HCT116 (cell line): ENCODE results near the gene EVC. TPM values are rescaled to one million over a fixed set of nuclear protein-coding genes. Genes with fewer than 3 reads are reported as not detected.

ENCODE experiments used
- ATAC-seq: fragments of 200-7000 bp; cut with Tn5 transposase; 2 replicates; pipeline ENCODE4 v1.9.1; 2020; ENCODE audit warnings: mild to moderate bottlenecking, moderate library complexity
- BruUV-seq: library from RNA; stranded (reverse); fragments of 400-500 nt; replicated peaks from 2 replicates; lab custom pipeline; 2021; lab: Mats Ljungman, UMichigan
- CTCF ChIA-PET: fragments of 300-600 bp; sonication (Branson Sonifier 250); formaldehyde crosslinking; loops from one replicate; lab custom pipeline; 2021; ENCODE audit warnings: antibody characterized with exemption; lab: Charles Lee
- POLR2A ChIA-PET: fragments of 300-600, 350-600 bp; sonication (Branson Sonifier 250); formaldehyde crosslinking; loops from one replicate; lab custom pipeline; 2021; ENCODE audit warnings: antibody characterized with exemption; lab: Charles Lee
- RAD21 ChIA-PET, 2 experiments: fragments of 300-600 bp; sonication (Branson Sonifier 250); formaldehyde crosslinking; loops; one replicate each; lab custom pipeline; 2023; ENCODE audit warnings: low total read pairs in 2 of 2; ENCODE audit not compliant: uncharacterized antibody in 2 of 2, unreplicated experiment in 2 of 2, low non-redundant PET in 1 of 2; lab: Charles Lee
- DNase-seq: peaks from one replicate; pipeline ENCODE4 v3.0.0-alpha.2; 2010; ENCODE audit warnings: low read depth, low spot score
- H2AFZ ChIP-seq: fragments of 200-600 bp; shearing (Covaris generic), sonication (generic); 2 replicates; pipeline ENCODE4 v1.6.1; 2017; ENCODE audit warnings: low read depth, mixed run types, mixed read lengths, antibody characterized with exemption, low read length; ENCODE audit not compliant: poor library complexity, severe bottlenecking
- H3K27ac ChIP-seq: 2 replicates; pipeline ENCODE4 v1.5.1; 2012; ENCODE audit warnings: low read depth, low read length
- H3K27me3 ChIP-seq: fragments of 200-600 bp; sonication (generic); 2 replicates; pipeline ENCODE4 v1.6.1; 2016; ENCODE audit warnings: mixed run types, low read length, mixed read lengths; ENCODE audit not compliant: insufficient read depth
- H3K36me3 ChIP-seq, 2 experiments: fragments of 200-500 bp in 1 of 2; fragments of 200-600 bp in 1 of 2; sonication (Bioruptor generic) in 1 of 2; sonication (generic) in 1 of 2; 2 replicates each; pipeline versions ENCODE4 v1.5.1 to v1.6.1; 2014 to 2016; ENCODE audit warnings: low read length in 2 of 2, inconsistent platforms in 1 of 2, mixed read lengths in 1 of 2, mixed run types in 1 of 2; ENCODE audit not compliant: insufficient read depth in 2 of 2, control insufficient read depth in 1 of 2
- H3K4me1 ChIP-seq, 2 experiments: fragments of 200-600 bp in 1 of 2; sonication (generic) in 1 of 2; 2 replicates each; pipeline versions ENCODE4 v1.5.1 to v1.6.1; 2012 to 2017; ENCODE audit warnings: low read length in 2 of 2, inconsistent platforms in 1 of 2, mild to moderate bottlenecking in 1 of 2, mixed read lengths in 1 of 2, mixed run types in 1 of 2, moderate library complexity in 1 of 2; ENCODE audit not compliant: insufficient read depth in 2 of 2, control insufficient read depth in 1 of 2
- H3K4me2 ChIP-seq: fragments of 200-600 bp; sonication (generic); 2 replicates; pipeline ENCODE4 v1.6.1; 2017; ENCODE audit warnings: mixed run types, low read length, mixed read lengths
- H3K4me3 ChIP-seq, 2 experiments: fragments of 200-600 bp in 1 of 2; sonication (generic) in 1 of 2; replicated peaks in 1 of 2; 2 replicates each; pipeline ENCODE4 v1.5.1; 2011 to 2016; ENCODE audit warnings: low read length in 2 of 2, control low read depth in 1 of 2, low read depth in 1 of 2, mild to moderate bottlenecking in 1 of 2, mixed read lengths in 1 of 2, mixed run types in 1 of 2
- H3K79me2 ChIP-seq: fragments of 200-600 bp; sonication (generic); 2 replicates; pipeline ENCODE4 v1.6.1; 2017; ENCODE audit warnings: mild to moderate bottlenecking, mixed run types, low read length, moderate library complexity, mixed read lengths; ENCODE audit not compliant: insufficient read depth
- H3K9ac ChIP-seq: fragments of 200-600 bp; sonication (generic); 2 replicates; pipeline ENCODE4 v1.6.1; 2016; ENCODE audit warnings: low read length, mixed read lengths
- H3K9me2 ChIP-seq: fragments of 200-600 bp; sonication (generic), shearing (Covaris generic); 2 replicates; pipeline ENCODE4 v1.6.1; 2017; ENCODE audit warnings: mixed run types, mild to moderate bottlenecking, moderate library complexity; ENCODE audit not compliant: insufficient read depth
- H3K9me3 ChIP-seq, 2 experiments: fragments of 200-500 bp in 1 of 2; fragments of 200-600 bp in 1 of 2; sonication (Bioruptor generic) in 1 of 2; sonication (generic) in 1 of 2; 2 replicates each; pipeline ENCODE4 v1.6.1; 2014 to 2017; ENCODE audit warnings: low read length in 2 of 2, mixed read lengths in 2 of 2, inconsistent platforms in 1 of 2, low read depth in 1 of 2, mild to moderate bottlenecking in 1 of 2, mixed run types in 1 of 2, moderate library complexity in 1 of 2; ENCODE audit not compliant: control insufficient read depth in 1 of 2, insufficient read depth in 1 of 2
- H4K20me1 ChIP-seq: fragments of 200-600 bp; sonication (generic), shearing (Covaris generic); 2 replicates; pipeline ENCODE4 v1.6.1; 2017; ENCODE audit warnings: mixed run types, mild to moderate bottlenecking, moderate library complexity; ENCODE audit not compliant: insufficient read depth
- CBX3 ChIP-seq: IDR thresholded peaks from 2 replicates; pipeline ENCODE4 v1.6.1; 2012; ENCODE audit warnings: low read depth
- CEBPB ChIP-seq: IDR thresholded peaks from 2 replicates; pipeline ENCODE4 v1.6.1; 2012; ENCODE audit warnings: low read depth
- EGR1 ChIP-seq: IDR thresholded peaks from 2 replicates; pipeline ENCODE4 v1.6.1; 2012; ENCODE audit warnings: low read depth
- ELF1 ChIP-seq: IDR thresholded peaks from 2 replicates; pipeline ENCODE4 v1.6.1; 2012; ENCODE audit warnings: low read depth, borderline replicate concordance
- EZH2 ChIP-seq: fragments of 200-600 bp; sonication (generic); IDR thresholded peaks from 2 replicates; pipeline ENCODE4 v1.6.1; 2017; ENCODE audit warnings: antibody characterized with exemption, mixed run types
- EZH2phosphoT487 ChIP-seq: fragments of 200-600 bp; IDR thresholded peaks from 2 replicates; pipeline ENCODE4 v1.6.1; 2018; ENCODE audit warnings: antibody characterized with exemption, borderline replicate concordance
- FOSL1 ChIP-seq: IDR thresholded peaks from 2 replicates; pipeline ENCODE4 v1.6.1; 2012; ENCODE audit warnings: low read depth
- JUND ChIP-seq: IDR thresholded peaks from 2 replicates; pipeline ENCODE4 v1.6.1; 2012
- POLR2A ChIP-seq: IDR thresholded peaks from 2 replicates; pipeline ENCODE4 v1.7.0; 2011; ENCODE audit warnings: borderline replicate concordance; ENCODE audit not compliant: insufficient read depth, insufficient read length; ENCODE audit errors: extremely low read depth
- POLR2AphosphoS5 ChIP-seq: IDR thresholded peaks from 2 replicates; pipeline ENCODE4 v1.6.1; 2011; ENCODE audit warnings: mild to moderate bottlenecking, low read depth, low read length, moderate library complexity
- RAD21 ChIP-seq: IDR thresholded peaks from 2 replicates; pipeline ENCODE4 v1.6.1; 2012; ENCODE audit warnings: low read depth, mild to moderate bottlenecking
- SRF ChIP-seq: IDR thresholded peaks from 2 replicates; pipeline ENCODE4 v1.6.1; 2012; ENCODE audit warnings: low read depth
- TCF7L2 ChIP-seq: IDR thresholded peaks from 2 replicates; pipeline ENCODE4 v1.7.0; 2011; ENCODE audit warnings: borderline replicate concordance, inconsistent platforms; ENCODE audit not compliant: insufficient read depth, insufficient read length; ENCODE audit errors: extremely low read depth
- YY1 ChIP-seq: IDR thresholded peaks from 2 replicates; pipeline ENCODE4 v1.6.1; 2011; ENCODE audit warnings: low read length, low read depth, moderate library complexity, mild to moderate bottlenecking; ENCODE audit not compliant: insufficient replicate concordance; ENCODE audit errors: extremely low read depth
- ZFX ChIP-seq: fragments of 450-650 bp; IDR thresholded peaks from 2 replicates; pipeline ENCODE4 v1.6.1; 2017
- intact Hi-C: fragments of 100-400 bp; cut with micrococcal nuclease; formaldehyde crosslinking; loops from 2 replicates; pipeline ENCODE4 v1.10.0; 2022
- total RNA-seq: library from RNA; stranded (reverse); gene quantifications from one replicate; pipeline ENCODE4 v1.2.1, GENCODE V29; 2021; ENCODE audit not compliant: unreplicated experiment
- TF ChIP-seq, protein P1 (sequence below): IDR thresholded peaks from 2 replicates; pipeline ENCODE4 v1.6.1; 2012
- TF ChIP-seq, protein P2 (sequence below): IDR thresholded peaks from 2 replicates; pipeline ENCODE4 v1.6.1; 2012
- TF ChIP-seq, protein P3 (sequence below), 3 experiments: fragments of 200-600 bp in 1 of 3; sonication (generic) in 1 of 3; IDR thresholded peaks in 2 of 3; conservative IDR thresholded peaks in 1 of 3; 2 replicates each; pipeline ENCODE4 v1.5.1; 2012 to 2017; ENCODE audit warnings: low read depth in 2 of 3, low read length in 2 of 3, antibody characterized with exemption in 1 of 3, borderline replicate concordance in 1 of 3, control low read depth in 1 of 3, mild to moderate bottlenecking in 1 of 3, mixed read lengths in 1 of 3, mixed run types in 1 of 3, moderate library complexity in 1 of 3; ENCODE audit not compliant: insufficient read depth in 1 of 3
- TF ChIP-seq, protein P4 (sequence below): IDR thresholded peaks from 2 replicates; pipeline ENCODE4 v1.6.1; 2012; ENCODE audit warnings: low read depth
- TF ChIP-seq, protein P5 (sequence below): IDR thresholded peaks from 2 replicates; pipeline ENCODE4 v1.6.1; 2011; ENCODE audit warnings: mild to moderate bottlenecking, low read length, moderate library complexity; ENCODE audit not compliant: insufficient replicate concordance; ENCODE audit errors: extremely low read depth

EVC gene
- total RNA-seq, 1 experiment from 2014 or later: 0.15 TPM

DNA sequence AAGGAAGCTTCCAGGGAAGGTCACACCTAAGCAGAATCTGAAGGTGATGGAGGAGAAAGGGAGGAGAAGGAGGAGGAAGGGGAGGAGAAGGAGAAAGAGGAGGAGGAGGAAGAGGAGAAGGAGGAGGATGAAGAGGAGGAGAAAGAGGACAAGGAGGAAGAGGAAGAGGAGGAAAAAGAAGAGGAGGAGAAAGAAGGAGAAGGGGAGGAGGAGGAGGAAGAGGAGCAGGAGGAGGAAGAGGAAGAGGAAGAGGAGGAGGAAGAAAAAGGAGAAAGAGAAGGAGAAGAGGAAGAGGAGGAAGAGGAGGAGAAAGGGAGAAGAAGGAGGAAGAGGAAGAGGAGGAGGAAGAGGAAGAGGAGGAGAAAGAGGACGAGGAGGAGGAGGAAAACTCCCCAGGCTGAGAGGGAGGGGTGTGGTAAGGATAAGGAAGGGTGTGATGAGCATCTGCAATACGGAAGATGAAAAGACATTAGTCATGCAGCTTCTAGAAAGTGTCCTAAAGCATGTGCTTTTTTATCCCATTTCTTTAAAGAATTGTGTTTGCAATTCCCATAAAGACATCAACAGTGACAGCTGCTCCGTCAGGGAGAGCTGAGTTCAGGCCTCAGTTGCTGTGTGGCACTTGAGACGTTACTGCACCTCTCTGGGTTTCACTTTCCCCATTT lies 140.8 kb downstream of the EVC start:
- ChIA-PET POLR2A (no interaction called here), CTCF (no interaction called here), RAD21 (no interaction called here)
- H4K20me1 ChIP-seq: no peaks in the 10 kb centered on the region
- no TSS peak for BruUV-seq
- ATAC-seq: no peak
- H3K9me2 ChIP-seq: no peaks in the 10 kb centered on the region
- no peak for TF ChIP-seq CEBPB
- TF ChIP-seq, protein P1, sequence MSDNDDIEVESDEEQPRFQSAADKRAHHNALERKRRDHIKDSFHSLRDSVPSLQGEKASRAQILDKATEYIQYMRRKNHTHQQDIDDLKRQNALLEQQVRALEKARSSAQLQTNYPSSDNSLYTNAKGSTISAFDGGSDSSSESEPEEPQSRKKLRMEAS: no peak
- TF ChIP-seq, protein P2, sequence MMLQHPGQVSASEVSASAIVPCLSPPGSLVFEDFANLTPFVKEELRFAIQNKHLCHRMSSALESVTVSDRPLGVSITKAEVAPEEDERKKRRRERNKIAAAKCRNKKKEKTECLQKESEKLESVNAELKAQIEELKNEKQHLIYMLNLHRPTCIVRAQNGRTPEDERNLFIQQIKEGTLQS: no peak
- no peak for TF ChIP-seq ELF1
- TF ChIP-seq EZH2: no peak
- TF ChIP-seq FOSL1: no peak
- TF ChIP-seq, protein P3, sequence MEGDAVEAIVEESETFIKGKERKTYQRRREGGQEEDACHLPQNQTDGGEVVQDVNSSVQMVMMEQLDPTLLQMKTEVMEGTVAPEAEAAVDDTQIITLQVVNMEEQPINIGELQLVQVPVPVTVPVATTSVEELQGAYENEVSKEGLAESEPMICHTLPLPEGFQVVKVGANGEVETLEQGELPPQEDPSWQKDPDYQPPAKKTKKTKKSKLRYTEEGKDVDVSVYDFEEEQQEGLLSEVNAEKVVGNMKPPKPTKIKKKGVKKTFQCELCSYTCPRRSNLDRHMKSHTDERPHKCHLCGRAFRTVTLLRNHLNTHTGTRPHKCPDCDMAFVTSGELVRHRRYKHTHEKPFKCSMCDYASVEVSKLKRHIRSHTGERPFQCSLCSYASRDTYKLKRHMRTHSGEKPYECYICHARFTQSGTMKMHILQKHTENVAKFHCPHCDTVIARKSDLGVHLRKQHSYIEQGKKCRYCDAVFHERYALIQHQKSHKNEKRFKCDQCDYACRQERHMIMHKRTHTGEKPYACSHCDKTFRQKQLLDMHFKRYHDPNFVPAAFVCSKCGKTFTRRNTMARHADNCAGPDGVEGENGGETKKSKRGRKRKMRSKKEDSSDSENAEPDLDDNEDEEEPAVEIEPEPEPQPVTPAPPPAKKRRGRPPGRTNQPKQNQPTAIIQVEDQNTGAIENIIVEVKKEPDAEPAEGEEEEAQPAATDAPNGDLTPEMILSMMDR (IDR thresholded peaks at IDR 0.05 in 2 of 3, conservative IDR thresholded peaks at IDR 0.05 in 1 of 3; ENCODE audit: borderline replicate concordance in 1 of 3, insufficient read depth in 1 of 3, low read depth in 2 of 3, low read length in 2 of 3): no peak
- TF ChIP-seq RAD21: no peak
- no peak for TF ChIP-seq POLR2A
- TF ChIP-seq EZH2phosphoT487: no peak
- TF ChIP-seq, protein P4, sequence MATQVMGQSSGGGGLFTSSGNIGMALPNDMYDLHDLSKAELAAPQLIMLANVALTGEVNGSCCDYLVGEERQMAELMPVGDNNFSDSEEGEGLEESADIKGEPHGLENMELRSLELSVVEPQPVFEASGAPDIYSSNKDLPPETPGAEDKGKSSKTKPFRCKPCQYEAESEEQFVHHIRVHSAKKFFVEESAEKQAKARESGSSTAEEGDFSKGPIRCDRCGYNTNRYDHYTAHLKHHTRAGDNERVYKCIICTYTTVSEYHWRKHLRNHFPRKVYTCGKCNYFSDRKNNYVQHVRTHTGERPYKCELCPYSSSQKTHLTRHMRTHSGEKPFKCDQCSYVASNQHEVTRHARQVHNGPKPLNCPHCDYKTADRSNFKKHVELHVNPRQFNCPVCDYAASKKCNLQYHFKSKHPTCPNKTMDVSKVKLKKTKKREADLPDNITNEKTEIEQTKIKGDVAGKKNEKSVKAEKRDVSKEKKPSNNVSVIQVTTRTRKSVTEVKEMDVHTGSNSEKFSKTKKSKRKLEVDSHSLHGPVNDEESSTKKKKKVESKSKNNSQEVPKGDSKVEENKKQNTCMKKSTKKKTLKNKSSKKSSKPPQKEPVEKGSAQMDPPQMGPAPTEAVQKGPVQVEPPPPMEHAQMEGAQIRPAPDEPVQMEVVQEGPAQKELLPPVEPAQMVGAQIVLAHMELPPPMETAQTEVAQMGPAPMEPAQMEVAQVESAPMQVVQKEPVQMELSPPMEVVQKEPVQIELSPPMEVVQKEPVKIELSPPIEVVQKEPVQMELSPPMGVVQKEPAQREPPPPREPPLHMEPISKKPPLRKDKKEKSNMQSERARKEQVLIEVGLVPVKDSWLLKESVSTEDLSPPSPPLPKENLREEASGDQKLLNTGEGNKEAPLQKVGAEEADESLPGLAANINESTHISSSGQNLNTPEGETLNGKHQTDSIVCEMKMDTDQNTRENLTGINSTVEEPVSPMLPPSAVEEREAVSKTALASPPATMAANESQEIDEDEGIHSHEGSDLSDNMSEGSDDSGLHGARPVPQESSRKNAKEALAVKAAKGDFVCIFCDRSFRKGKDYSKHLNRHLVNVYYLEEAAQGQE: no peak
- TF ChIP-seq SRF: no peak
- TF ChIP-seq JUND: no peak
- TF ChIP-seq YY1: no peak
- no peak for TF ChIP-seq POLR2AphosphoS5
- no peak for TF ChIP-seq TCF7L2
- no peak for TF ChIP-seq CBX3
- TF ChIP-seq, protein P5, sequence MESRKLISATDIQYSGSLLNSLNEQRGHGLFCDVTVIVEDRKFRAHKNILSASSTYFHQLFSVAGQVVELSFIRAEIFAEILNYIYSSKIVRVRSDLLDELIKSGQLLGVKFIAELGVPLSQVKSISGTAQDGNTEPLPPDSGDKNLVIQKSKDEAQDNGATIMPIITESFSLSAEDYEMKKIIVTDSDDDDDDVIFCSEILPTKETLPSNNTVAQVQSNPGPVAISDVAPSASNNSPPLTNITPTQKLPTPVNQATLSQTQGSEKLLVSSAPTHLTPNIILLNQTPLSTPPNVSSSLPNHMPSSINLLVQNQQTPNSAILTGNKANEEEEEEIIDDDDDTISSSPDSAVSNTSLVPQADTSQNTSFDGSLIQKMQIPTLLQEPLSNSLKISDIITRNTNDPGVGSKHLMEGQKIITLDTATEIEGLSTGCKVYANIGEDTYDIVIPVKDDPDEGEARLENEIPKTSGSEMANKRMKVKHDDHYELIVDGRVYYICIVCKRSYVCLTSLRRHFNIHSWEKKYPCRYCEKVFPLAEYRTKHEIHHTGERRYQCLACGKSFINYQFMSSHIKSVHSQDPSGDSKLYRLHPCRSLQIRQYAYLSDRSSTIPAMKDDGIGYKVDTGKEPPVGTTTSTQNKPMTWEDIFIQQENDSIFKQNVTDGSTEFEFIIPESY: no peak
- TF ChIP-seq EGR1: no peak
- TF ChIP-seq ZFX: no peak
- no peak overlapping the region for H3K4me2 ChIP-seq
- H3K79me2 ChIP-seq: no peaks in the 10 kb centered on the region
- no peak overlapping the region for H3K4me3 ChIP-seq
- no peaks in the 10 kb centered on the region for H3K36me3 ChIP-seq
- no peak for DNase-seq
- no peak overlapping the region for H3K9ac ChIP-seq
- H3K9me3 ChIP-seq: no peaks in the 10 kb centered on the region
- intact Hi-C loops: no loop called here
- H3K27ac ChIP-seq: no peak overlapping the region
- H3K4me1 ChIP-seq: no peaks in the 10 kb centered on the region
- H3K27me3 ChIP-seq: peaks cover 74% of the 10 kb centered on the region
- no peak overlapping the region for H2AFZ ChIP-seq
